NCI-H1105 treated with DMSO at 0.1 percent for 48 hours (cell line): ENCODE data around the gene PRSS56.
"Not testable (repeated sequence)": the region's sequence is repeated elsewhere in the genome, so short reads cannot be mapped to it uniquely, and the experiment has no call there.

Source experiments
- DNase-seq: peaks from one replicate; lab custom pipeline; 2025; lab: John Stamatoyannopoulos, UW

The PRSS56 gene

DNA sequence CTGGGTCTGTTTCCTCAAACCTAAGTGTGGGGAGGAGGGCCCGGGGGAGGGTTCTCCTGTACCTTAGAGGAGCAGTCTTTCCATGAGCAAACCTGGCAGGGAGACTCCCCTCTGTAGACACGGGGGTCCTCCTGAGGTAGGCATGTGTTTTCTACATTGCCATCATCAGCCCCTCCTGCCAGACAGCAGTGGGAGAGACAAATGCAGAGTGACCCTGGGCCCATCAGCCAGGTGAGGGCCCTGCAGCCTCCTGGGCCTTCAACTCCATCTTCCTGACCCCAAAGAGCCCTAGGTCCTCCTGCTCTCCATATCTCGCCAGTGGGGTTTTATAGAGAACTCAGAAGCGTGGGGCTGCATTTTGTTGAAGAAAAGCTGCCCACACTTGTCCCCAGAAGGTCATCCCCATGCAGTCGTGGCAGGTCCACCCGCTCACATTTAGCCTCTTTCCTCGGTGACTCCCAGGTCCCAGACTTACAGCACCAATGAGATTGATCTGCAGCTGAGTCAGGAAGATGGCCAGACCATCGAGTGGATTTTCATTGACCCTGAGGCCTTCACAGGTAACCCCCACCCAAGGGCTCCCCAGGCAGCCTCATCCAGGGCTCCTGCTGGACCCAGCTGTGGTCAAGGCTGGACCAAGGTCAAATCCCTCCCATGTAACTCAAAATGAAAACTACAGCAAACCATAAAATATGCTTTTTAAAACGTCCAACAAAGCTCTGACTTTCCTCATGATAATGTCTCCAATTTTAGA, 21.9 kb downstream of the PRSS56 start:
- no peak for DNase-seq

GRCh38 chr2:232542715-232543467, 22.7 kb downstream of the PRSS56 start:
- no peak for DNase-seq

- DNase-seq = no peak
Observed at GRCh38 chr2:232543491-232543890, 23.3 kb downstream of the PRSS56 start.

DNA sequence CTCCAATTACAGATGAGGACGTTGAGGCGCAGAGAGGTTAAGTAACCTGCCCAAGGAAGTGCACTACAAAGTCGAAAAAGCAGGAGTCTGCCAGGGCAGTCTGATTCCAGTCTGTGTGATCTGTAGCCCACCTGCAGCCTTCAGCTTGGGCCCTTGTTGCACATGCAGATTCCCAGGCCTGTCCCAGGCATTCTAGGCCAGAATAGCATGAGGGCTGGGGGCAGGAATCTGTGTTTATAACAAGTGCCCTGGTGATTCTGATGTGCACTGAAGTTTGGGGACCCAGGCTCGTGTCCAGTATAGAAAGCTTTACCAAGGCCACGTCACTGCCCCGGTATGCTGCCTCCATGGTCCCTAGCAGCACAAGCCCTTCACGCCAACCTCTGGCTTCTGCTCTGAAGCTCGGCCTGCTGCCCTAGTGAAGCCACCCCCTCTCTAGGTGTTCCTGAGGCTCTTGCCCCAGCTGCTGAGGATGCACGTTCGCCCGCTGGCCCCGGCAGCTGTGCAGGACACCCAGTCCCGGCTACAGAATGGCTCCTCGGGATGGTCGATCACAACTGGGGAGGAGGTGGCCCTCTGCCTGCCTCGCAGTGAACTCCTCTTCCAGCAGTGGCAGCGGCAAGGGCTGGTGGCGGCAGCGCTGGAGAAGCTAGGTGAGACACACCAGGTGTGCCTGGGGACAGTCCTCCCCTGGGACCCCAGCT, 23.9 kb downstream of the PRSS56 start:
- DNase-seq = no peak

- DNase-seq = no peak
Observed at GRCh38 chr2:232544674-232545073, 24.5 kb downstream of the PRSS56 start.

- no peak for DNase-seq
Observed at GRCh38 chr2:232545511-232546375, 25.6 kb downstream of the PRSS56 start.

DNA sequence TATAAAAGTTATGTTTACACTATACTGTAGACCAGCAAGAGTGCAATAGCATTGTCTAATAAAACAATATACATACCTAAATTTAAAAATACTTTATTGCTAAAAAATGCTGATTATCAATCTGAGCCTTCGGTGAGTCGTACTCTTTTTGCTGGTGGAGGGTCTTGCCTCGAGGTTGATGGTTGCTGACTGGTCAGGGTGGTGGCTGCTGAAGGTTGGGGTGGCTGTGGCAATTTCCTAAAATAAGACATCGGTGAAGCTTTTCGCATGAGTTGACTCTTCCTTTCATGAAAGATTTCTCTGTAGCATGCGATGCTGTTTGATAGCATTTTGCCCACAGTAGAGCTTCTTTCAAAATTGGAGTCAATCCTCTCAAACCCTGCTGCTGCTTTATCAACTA, 27.8 kb downstream of the PRSS56 start:
- no peak for DNase-seq

DNA sequence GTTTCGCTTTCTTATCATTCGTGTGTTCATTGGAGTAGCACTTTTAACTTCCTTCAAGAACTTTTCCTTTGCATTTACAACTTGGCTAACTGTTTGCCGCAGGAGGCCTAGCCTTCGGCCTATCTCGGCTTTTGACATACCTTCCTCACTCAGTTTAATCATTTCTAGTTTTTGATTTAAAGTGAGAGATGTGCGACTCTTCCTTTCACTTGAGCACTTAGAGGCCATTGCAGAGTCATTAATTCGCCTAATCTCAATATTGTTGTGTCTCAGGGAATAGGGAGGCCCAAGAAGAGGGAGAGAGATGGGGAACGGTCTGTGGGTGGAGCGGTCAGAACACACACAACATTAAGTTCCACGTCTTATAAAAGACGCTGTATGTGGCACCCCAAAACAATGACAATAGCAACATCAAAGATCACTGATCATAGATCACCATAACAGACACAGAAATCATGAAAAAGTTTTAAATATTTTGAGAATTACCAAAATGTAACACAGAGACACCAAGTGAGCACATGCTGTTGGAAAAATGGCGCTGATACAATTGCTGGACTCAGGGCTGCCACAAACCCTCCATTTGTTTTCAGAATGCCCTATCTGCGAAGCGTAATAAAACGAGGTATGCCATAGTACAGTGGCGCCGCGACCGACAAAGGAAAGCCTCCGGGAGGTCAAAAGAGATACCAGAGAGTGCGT, 29.6 kb downstream of the PRSS56 start:
- peak; percentile 51 for DNase-seq

DNA sequence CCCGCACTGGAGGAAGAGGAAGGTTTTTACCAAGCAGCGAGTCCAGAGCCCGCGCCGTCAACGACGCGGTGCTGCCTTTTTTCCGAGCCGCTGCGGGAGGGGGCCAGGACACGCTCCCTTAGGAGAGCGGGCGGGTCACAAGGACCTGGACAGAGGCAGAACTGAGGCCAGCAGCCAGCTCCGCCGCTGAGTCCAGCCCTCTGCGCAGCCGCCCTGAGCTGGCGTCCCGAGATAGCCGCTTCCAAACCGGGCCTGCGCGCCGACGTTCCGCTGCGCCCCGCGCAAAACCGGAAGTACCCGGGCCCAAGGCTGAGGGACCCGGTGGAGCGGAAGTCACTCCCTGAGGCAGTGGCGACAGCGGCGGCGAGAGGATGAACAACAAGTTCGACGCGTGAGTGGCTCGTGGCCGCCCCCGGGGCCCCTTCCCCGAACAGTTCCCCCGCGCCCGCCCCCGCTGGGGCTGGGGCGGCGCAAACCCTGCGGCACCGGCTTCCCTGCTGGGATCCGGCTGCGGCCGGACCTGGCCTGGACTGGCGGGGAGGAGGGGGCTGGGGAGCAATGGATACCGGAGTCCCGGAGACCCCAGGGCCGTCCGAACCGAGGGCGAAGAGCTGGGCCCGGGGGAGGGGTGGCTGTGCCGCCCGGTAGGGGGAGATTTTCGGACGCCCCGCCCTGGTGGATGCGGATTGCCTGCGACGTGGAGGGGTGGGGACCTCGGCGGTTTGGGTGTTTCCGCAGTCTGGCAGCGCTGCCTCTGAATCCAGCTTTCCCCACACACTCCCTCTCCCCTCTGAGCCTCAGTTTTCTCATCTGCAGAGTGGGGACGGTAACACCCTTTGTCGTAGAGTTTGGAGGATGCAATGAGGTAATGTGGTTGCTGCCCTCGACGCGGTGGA, 30.4 kb downstream of the PRSS56 start, which contains the start of the genes EIF4E2 and TIGD1:
Gene EIF4E2, plus strand, starts transcription at position 336 of the 896 bp plus-strand sequence. Its CDS starts 36 bp downstream, at position 372.
Gene TIGD1, minus strand, starts transcription at position 204 of the 896 bp plus-strand sequence. CDS start 675 bp downstream, outside the sequence.
- DNase-seq = peak; percentile 78

DNA sequence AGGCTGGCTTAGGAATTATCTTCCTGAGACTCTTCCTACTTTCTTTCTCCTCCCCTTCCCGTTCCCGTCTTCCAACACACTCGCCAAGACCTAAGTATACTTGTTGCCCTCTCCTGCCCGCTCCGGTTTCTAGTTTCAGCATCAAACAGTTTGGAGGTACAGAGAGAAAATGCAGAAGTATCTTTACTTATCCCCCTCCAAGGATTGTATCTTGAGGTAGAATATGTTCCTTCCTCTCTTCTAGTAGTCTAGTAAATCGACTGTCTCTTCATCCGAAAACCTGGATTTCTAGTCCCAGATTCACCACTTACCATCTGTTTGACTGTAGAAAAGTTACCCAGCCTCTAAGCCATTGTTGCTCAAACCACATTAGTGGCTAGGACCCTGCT, 31.1 kb downstream of the PRSS56 start:
- DNase-seq = no peak

- no peak for DNase-seq
Observed at GRCh38 chr2:232551776-232552175, 31.6 kb downstream of the PRSS56 start.

DNA sequence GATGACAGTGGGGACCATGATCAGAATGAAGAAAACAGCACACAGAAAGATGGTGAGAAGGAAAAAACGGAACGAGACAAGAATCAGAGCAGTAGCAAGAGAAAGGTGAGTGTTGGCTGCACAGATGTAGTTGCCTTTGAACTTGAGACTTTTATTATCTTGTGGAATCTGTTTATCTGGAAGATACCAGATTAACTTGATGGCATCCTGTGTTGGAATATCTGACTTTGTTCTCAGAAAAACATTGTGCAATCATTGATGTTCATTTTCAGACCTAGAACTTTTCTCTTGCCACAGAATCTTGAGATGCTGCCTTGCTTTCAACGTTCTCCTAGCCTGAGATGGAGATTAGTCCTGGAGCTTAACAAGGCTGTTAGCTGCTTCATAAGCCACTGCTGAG, 36.2 kb downstream of the PRSS56 start:
- DNase-seq = no peak

DNA sequence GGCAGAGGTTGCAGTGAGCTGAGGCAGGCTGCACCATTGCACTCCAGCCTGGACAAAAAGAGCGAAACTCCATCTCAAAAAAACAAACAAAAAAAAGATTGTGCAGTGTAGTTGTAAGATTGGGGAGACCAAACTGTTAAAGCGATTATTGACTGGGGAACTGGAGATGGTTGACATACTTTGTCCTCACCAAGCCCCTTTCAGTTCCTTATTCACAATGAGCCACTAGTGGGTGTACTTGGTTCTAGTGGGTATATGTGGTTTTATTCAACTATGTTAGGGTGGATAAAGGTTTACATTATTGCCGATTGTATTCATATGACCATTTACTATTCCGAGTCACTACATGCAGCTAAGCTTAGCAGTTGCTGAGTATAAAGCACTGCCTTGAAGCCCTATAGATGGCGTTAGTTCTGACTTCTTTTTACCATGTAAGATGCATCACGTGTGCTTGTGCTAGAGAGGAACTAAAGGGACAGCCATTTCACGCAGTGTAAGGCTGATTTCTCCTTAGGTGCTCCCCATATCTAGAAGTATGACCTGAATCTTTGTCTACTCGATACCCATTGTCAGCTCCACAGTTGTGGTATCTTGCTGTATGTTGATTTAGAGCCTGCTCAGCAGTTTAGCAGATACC, 42.4 kb downstream of the PRSS56 start:
- no peak for DNase-seq

- DNase-seq = no peak
Observed at GRCh38 chr2:232563580-232563979, 43.4 kb downstream of the PRSS56 start.

DNA sequence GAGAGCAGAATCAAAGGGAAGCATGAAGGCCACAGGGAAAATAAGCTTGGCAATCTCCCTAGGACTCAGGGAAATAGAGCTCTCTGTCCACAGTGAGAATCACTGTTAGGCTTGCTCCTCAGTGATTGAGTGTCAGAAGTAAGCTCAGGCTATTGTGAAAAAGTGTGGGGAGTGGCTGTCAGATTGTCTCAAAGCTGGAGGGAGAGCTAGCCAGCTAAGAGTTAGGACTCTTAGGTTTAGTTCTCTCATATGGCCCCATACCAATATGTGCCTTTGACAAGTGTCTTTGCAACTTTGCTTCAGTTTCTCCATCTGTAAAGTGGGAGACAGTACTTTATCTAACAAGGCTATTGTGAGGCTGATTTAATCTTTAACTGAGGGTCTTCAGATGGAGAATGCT, 47.5 kb downstream of the PRSS56 start:
- no peak for DNase-seq

GRCh38 chr2:232568161-232568560, 48.0 kb downstream of the PRSS56 start:
- no peak for DNase-seq

DNA sequence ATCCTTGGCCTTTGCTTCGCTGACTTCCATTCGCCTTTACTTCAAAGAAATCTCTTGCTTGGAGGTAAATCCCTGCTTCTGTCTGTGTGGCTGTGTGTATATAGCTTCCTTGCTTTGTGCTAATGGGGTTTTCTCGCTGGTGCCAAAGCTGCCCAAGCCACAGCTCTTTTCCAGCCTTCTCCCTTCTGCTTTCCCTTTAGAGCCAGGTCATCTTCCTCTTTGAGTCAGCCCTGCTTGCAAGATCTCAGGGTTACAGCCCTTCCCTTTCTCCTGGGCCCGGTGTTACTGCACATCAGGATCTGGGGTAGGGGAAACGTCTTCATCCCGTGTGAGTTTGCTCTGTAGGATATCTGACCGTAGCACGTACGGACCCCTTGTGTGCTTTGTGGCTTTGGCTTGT, 49.4 kb downstream of the PRSS56 start:
- no peak for DNase-seq

DNA sequence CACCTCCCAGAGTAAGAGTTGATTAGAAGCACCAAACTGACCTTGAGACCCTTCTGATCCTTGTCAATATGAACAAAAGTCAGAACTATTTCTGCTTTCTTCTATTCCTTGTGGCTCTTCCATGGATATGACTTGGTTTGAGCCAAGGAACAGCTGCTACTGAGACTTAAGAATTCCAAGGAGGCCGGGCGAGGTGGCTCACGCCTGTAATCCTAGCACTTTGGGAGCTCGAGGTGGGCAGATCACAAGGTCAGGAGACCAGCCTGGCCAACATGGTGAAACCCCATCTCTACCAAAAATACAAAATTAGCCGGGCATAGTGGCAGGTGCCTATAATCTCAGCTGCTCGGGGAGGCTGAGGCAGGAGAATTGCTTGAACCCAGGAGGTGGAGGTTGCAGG, 50.3 kb downstream of the PRSS56 start:
- DNase-seq = not testable (repeated sequence)

GRCh38 chr2:232571026-232571474, 50.9 kb downstream of the PRSS56 start:
- no peak for DNase-seq
